Endothelial cell of umbilical vein (primary cell): Measurements from ENCODE around the gene GARIN5B. TPM values are rescaled to one million over a fixed set of nuclear protein-coding genes. Genes with fewer than 3 reads are reported as not detected.

Experiments used
- BruUV-seq: library from RNA; stranded (reverse); fragments of 400-500 nt; replicated peaks from 2 replicates; lab custom pipeline; 2021; lab: Mats Ljungman, UMichigan
- CTCF ChIA-PET: fragments of 300-600, 350-600 bp; sonication (Branson Sonifier 250); formaldehyde crosslinking; loops from one replicate; lab custom pipeline; 2021; ENCODE audit warnings: antibody characterized with exemption, inconsistent platforms; lab: Charles Lee
- POLR2A ChIA-PET: fragments of 300-600, 350-600 bp; sonication (Branson Sonifier 250); formaldehyde crosslinking; loops from one replicate; lab custom pipeline; 2021; ENCODE audit warnings: antibody characterized with exemption, inconsistent platforms; lab: Charles Lee
- DNase-seq: peaks from one replicate; pipeline ENCODE4 v3.0.0-alpha.2; 2011; ENCODE audit warnings: low read depth, low spot score
- FAIRE-seq: peaks from 2 replicates; lab custom pipeline; 2011; peaks lifted over from hg19 to GRCh38; lab: Jason Lieb, UNC
- H2AFZ ChIP-seq: 2 replicates; pipeline ENCODE4 v1.6.0; 2012; ENCODE audit warnings: low read depth, low read length, control low read depth, inconsistent platforms
- H3K27ac ChIP-seq: 2 replicates; pipeline ENCODE4 v1.5.1; 2011; ENCODE audit warnings: low read depth, mild to moderate bottlenecking, control low read depth, low read length, moderate library complexity; ENCODE audit not compliant: insufficient read depth
- H3K27me3 ChIP-seq, 2 experiments: 2 replicates each; pipeline versions ENCODE4 v1.6.0 to v1.6.1; 2011; ENCODE audit warnings: low read length in 2 of 2, mixed read lengths in 1 of 2; ENCODE audit not compliant: control insufficient read depth in 2 of 2, insufficient read depth in 2 of 2
- H3K36me3 ChIP-seq, 2 experiments: 2 replicates in 1 of 2; 3 replicates in 1 of 2; pipeline ENCODE4 v1.5.1; 2011; ENCODE audit warnings: low read length in 2 of 2, mild to moderate bottlenecking in 1 of 2, moderate library complexity in 1 of 2; ENCODE audit not compliant: control insufficient read depth in 2 of 2, insufficient read depth in 2 of 2; ENCODE audit errors: extremely low read depth in 1 of 2
- H3K4me1 ChIP-seq: 3 replicates; pipeline ENCODE4 v1.5.1; 2011; ENCODE audit warnings: mild to moderate bottlenecking, low read length; ENCODE audit not compliant: control insufficient read depth, insufficient read depth; ENCODE audit errors: extremely low read depth
- H3K4me2 ChIP-seq: 2 replicates; pipeline ENCODE4 v1.6.1; 2011; ENCODE audit warnings: low read length, control low read depth, mixed read lengths; ENCODE audit not compliant: insufficient read depth
- H3K4me3 ChIP-seq, 3 experiments: fragments of 200-600 bp in 1 of 3; sonication (generic), shearing (Covaris generic) in 1 of 3; replicated peaks in 1 of 3; 2 replicates each; pipeline ENCODE4 v1.5.1; 2011 to 2016; ENCODE audit warnings: control low read depth in 3 of 3, low read length in 3 of 3, mild to moderate bottlenecking in 2 of 3, inconsistent platforms in 1 of 3, low read depth in 1 of 3, moderate library complexity in 1 of 3; ENCODE audit not compliant: insufficient read depth in 1 of 3
- H3K79me2 ChIP-seq: 2 replicates; pipeline ENCODE4 v1.6.0; 2012; ENCODE audit warnings: low read length, inconsistent platforms; ENCODE audit not compliant: control insufficient read depth, insufficient read depth
- H3K9ac ChIP-seq: replicated peaks from 2 replicates; pipeline ENCODE3; 2011; ENCODE audit warnings: low read length, control low read depth; ENCODE audit not compliant: insufficient read depth; ENCODE audit errors: extremely low read depth
- H3K9me1 ChIP-seq: replicated peaks from 3 replicates; pipeline ENCODE4 v1.6.0; 2011; ENCODE audit warnings: mild to moderate bottlenecking, low read length; ENCODE audit not compliant: control insufficient read depth, insufficient read depth; ENCODE audit errors: extremely low read depth
- H3K9me3 ChIP-seq: replicated peaks from 2 replicates; pipeline ENCODE4 v1.5.1; 2012; ENCODE audit warnings: low read length, inconsistent platforms; ENCODE audit not compliant: control insufficient read depth, insufficient read depth
- H4K20me1 ChIP-seq: replicated peaks from 2 replicates; pipeline ENCODE3; 2011; ENCODE audit warnings: mild to moderate bottlenecking, low read length; ENCODE audit not compliant: control insufficient read depth, insufficient read depth; ENCODE audit errors: extremely low read depth
- CTCF ChIP-seq, 2 donors: IDR thresholded peaks; 1 replicate in 1 of 2; 2 replicates in 1 of 2; pipeline ENCODE4 v1.5.1; 2011; ENCODE audit warnings: low read length in 2 of 2, mild to moderate bottlenecking in 2 of 2, moderate library complexity in 2 of 2, control low read depth in 1 of 2, inconsistent platforms in 1 of 2, low read depth in 1 of 2; ENCODE audit not compliant: insufficient read depth in 1 of 2; ENCODE audit errors: extremely low read depth in 1 of 2
- EZH2 ChIP-seq: IDR thresholded peaks from 2 replicates; pipeline ENCODE4 v1.6.1; 2012; ENCODE audit warnings: borderline replicate concordance, low read depth, mild to moderate bottlenecking, moderate library complexity, low read length, inconsistent platforms; ENCODE audit not compliant: severe bottlenecking
- FOS ChIP-seq: IDR thresholded peaks from 2 replicates; pipeline ENCODE4 v1.6.1; 2011; ENCODE audit warnings: mild to moderate bottlenecking, low read length, moderate library complexity, borderline replicate concordance; ENCODE audit not compliant: insufficient read depth
- GATA2 ChIP-seq: IDR thresholded peaks from 2 replicates; pipeline ENCODE4 v1.7.0; 2011; ENCODE audit warnings: low read depth, mild to moderate bottlenecking, moderate library complexity, mixed read lengths, low read length; ENCODE audit not compliant: insufficient read length, insufficient read depth
- JUN ChIP-seq: IDR thresholded peaks from 2 replicates; pipeline ENCODE4 v1.6.1; 2011; ENCODE audit warnings: borderline replicate concordance, low read depth; ENCODE audit not compliant: insufficient read length, insufficient read depth
- MYC ChIP-seq: IDR thresholded peaks from one replicate; pipeline ENCODE4 v1.6.1; 2011; ENCODE audit warnings: mild to moderate bottlenecking, low read depth, low read length
- POLR2A ChIP-seq: IDR thresholded peaks from 2 replicates; pipeline ENCODE4 v1.6.1; 2012; ENCODE audit warnings: low read depth, mild to moderate bottlenecking, control low read depth, low read length
- POLR2AphosphoS5 ChIP-seq: IDR thresholded peaks from 2 replicates; pipeline ENCODE4 v1.6.1; 2012; ENCODE audit warnings: low read depth, mild to moderate bottlenecking, control low read depth, low read length, moderate library complexity; ENCODE audit not compliant: insufficient read depth
- dilution Hi-C: fragments of 300-500 bp; cut with MboI; formaldehyde crosslinking; loops from one replicate; pipeline ENCODE4 v1.15.0; 2019; ENCODE audit warnings: low sequenced_read_pairs; ENCODE audit not compliant: extremely low pct_ligation_motif_present
- intact Hi-C: fragments of 100-400 bp; cut with micrococcal nuclease; formaldehyde crosslinking; loops from one replicate; pipeline ENCODE4 v1.10.0; 2022
- polyA plus RNA-seq, 4 experiments: library from polyadenylated mRNA; depleted of rRNA in 3 of 4; stranded (reverse) in 3 of 4; unstranded in 1 of 4; fragments of >200 nt; gene quantifications; 2 replicates each; pipeline versions ENCODE4 v1.2.1 to v1.2.3, GENCODE V29; 2011 to 2012; ENCODE audit warnings: missing spikeins in 1 of 4
- total RNA-seq: library from RNA; stranded (reverse); gene quantifications from 2 replicates; pipeline ENCODE4 v1.2.3, GENCODE V29; 2021
- TF ChIP-seq, protein P1 (sequence below): IDR thresholded peaks from 2 replicates; pipeline ENCODE4 v1.6.1; 2011; ENCODE audit not compliant: insufficient read depth, insufficient read length

The GARIN5B gene
- total and polyA plus RNA-seq, 2 donors (not counting 3 experiments of a cell fraction or from before 2014, with no cell fraction given), result not detected

DNA sequence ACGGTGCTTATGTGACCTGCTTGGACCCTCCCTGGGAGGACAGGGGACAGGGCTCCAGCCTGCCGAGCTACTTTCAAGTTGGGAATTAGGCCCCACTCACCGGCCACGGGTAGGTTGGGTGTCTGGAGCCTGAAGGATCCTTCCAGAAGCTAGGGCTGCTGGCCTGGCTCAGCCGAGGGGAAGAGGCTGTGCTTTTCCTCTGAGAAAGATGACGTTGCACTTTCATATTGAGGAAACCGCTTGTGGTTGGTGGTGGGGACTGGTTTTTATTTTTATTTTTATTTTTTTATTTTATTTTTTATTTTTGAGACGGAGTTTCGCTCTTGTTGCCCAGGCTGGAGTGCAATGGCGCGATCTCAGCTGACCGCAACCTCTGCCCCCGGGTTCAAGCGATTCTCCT, 37.9 kb downstream of the GARIN5B start, which contains the start of gene TMEM150B:
Gene TMEM150B (minus strand): TSS at position 170 of the 400 bp plus-strand sequence. CDS start 4,305 bp downstream, outside the sequence.
- peaks cover 0 to 2% of the 10 kb centered on the region in 2 experiments for H3K27me3 ChIP-seq
- H3K27ac ChIP-seq, result no peak within 1 kb of the TSS
- TF ChIP-seq POLR2A, result no peak
- no peak for TF ChIP-seq MYC
- no peak for TF ChIP-seq JUN
- TF ChIP-seq, protein P1, sequence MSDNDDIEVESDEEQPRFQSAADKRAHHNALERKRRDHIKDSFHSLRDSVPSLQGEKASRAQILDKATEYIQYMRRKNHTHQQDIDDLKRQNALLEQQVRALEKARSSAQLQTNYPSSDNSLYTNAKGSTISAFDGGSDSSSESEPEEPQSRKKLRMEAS, result no peak
- no peak for TF ChIP-seq CTCF (IDR thresholded peaks at IDR 0.05; ENCODE audit: extremely low read depth in 1 of 2, insufficient read depth in 1 of 2, low read depth in 1 of 2, low read length in 2 of 2)
- no peak for TF ChIP-seq GATA2
- no peak for TF ChIP-seq POLR2AphosphoS5
- TF ChIP-seq FOS, result no peak
- TF ChIP-seq EZH2, result no peak
- no peak within 1 kb of the TSS for H2AFZ ChIP-seq
- no peak within 1 kb of the TSS for H3K4me2 ChIP-seq
- ChIA-PET CTCF (interaction anchor here (1.5 kb wide), 1 partner anchor 33 kb away, joined by 3 read pairs; no protein-coding TSS in a partner anchor), POLR2A (no interaction called here)
- FAIRE-seq (no peak), DNase-seq (no peak)
- no peak within 1 kb of the TSS for H3K4me3 ChIP-seq
- intact Hi-C loops, result no loop called here
- BruUV-seq, result no TSS peak
- H3K79me2 ChIP-seq, result no peaks in the 10 kb centered on the region
- H3K4me1 ChIP-seq, result no peaks in the 10 kb centered on the region
- H3K9ac ChIP-seq, result no peak within 1 kb of the TSS
- no peaks in the 10 kb centered on the region for H3K9me1 ChIP-seq
- H4K20me1 ChIP-seq, result no peaks in the 10 kb centered on the region
- no peaks in the 10 kb centered on the region for H3K36me3 ChIP-seq
- H3K9me3 ChIP-seq, result no peaks in the 10 kb centered on the region
- dilution Hi-C loops, result no loop called here
